HL-60/S4 treated with retinoic acid at 250 ng/mL for 4 days and 3 days (cell line): ENCODE data around the gene TUBA3D.
"Not testable (repeated sequence)": the region's sequence is repeated elsewhere in the genome, so short reads cannot be mapped to it uniquely, and the experiment has no call there.

Experiments
- in situ Hi-C: fragments of 300-500 bp; cut with MboI; formaldehyde crosslinking; loops from 2 replicates; pipeline ENCODE4 v1.7.0; 2022; ENCODE audit warnings: low sequenced_read_pairs

Gene TUBA3D

DNA sequence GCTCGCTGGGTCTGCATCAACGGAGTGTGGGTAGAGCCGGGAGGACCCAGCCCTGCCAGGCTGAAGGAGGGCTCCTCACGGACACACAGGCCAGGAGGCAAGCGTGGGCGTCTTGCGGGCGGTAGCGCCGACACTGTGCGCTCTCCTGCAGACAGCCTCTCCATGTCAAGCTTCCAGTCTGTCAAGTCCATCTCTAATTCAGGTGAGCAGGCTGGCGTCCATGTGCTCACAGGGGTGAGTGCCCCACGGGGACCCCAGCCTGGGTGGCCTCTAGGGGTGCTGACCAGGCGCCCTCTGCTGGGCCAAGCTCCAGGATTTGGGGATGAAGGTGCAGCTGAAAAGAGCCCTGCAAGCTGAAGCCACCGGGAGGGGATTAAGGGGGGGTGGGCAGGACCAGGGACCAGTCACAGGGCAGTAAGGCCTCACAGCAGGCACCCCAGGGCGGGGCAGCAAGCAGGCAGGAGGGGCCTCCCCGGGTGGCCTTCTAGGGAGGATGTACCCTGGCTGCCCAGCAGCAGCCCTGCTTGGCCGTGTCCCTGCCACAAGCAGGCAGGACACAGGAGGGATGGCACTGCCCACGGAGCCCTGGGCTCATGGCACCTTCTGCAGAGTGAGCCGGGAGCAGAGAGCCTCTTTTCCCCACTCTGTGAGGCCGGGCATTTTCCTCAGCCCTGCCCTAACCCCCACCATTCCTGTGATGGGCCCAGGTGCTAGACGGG is 54.9 kb downstream of the TUBA3D start:
- in situ Hi-C loops: not testable (repeated sequence)

DNA sequence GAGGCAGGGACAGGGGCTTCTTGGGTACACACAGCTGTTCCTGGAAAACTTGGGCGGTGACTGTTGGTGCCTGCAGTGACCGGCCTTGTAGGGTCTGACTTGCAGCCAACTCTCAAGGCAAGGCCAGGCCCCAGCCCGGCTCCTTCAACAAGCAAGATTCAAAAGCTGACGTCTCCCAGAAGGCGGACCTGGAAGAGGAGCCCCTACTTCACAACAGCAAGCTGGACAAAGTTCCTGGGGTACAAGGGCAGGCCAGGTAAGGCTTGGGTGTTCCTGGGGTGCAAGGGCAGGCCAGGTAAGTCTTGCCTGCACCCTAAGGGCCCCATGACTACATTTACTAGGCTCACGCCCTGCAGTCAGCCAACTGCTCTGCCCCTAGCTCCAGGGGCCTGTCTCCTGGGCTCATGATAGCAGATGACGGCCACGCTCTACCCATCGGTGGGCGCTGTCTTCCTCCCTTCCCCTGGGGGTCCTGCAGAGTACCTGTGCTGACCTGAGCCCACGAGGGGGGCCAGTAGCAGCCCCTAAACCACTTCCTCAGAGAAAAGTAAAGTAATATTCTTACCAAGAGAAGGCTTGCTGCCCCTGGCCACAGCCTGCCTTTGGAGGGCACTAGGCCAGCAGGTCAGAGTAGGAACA is 55.7 kb downstream of the TUBA3D start:
- in situ Hi-C loops: not testable (repeated sequence)
